Thyroid gland (tissue), 4 donors: ENCODE measurements around the gene MAP3K10. TPM values are rescaled to one million over a fixed set of nuclear protein-coding genes. Genes with fewer than 3 reads are reported as not detected.

Source experiments
- DNase-seq, 2 donors: peaks; one replicate each; pipeline ENCODE4 v3.0.0-alpha.2; 2019
- H3K27ac ChIP-seq, 3 donors: fragments of 200-600 bp; sonication (generic); 1 replicate in 2 of 3; 2 replicates in 1 of 3; pipeline ENCODE4 v1.5.1; 2016 to 2019; ENCODE audit warnings: mild to moderate bottlenecking in 1 of 3, moderate library complexity in 1 of 3
- H3K27me3 ChIP-seq: fragments of 200-600 bp; sonication (generic); one replicate; pipeline ENCODE4 v1.5.1; 2019
- H3K36me3 ChIP-seq, 2 donors: fragments of 200-600 bp; sonication (generic); one replicate each; pipeline ENCODE4 v1.5.1; 2016 to 2019
- H3K4me1 ChIP-seq, 2 donors: fragments of 200-600 bp; sonication (generic); one replicate each; pipeline ENCODE4 v1.5.1; 2017 to 2019
- H3K4me3 ChIP-seq, 3 donors: fragments of 200-600 bp; sonication (generic); replicated peaks in 1 of 3; 1 replicate in 2 of 3; 2 replicates in 1 of 3; pipeline ENCODE4 v1.5.1; 2016; ENCODE audit warnings: mild to moderate bottlenecking in 1 of 3
- H3K9me3 ChIP-seq: fragments of 200-600 bp; sonication (generic); one replicate; pipeline ENCODE4 v1.5.1; 2017
- CTCF ChIP-seq, 6 experiments: fragments of 200-600 bp in 3 of 6; fragments of 450-650 bp in 3 of 6; sonication (generic) in 3 of 6; IDR thresholded peaks; one replicate each; pipeline ENCODE4 v1.5.1; 2016 to 2019; ENCODE audit warnings: antibody characterized with exemption in 6 of 6, mild to moderate bottlenecking in 2 of 6, inconsistent platforms in 1 of 6, moderate library complexity in 1 of 6
- POLR2A ChIP-seq, 2 donors: fragments of 450-650 bp; IDR thresholded peaks; one replicate each; pipeline ENCODE4 v1.6.1; 2017; ENCODE audit warnings: antibody characterized with exemption in 2 of 2, mild to moderate bottlenecking in 2 of 2, moderate library complexity in 1 of 2
- WGBS, 2 donors: methylation state at CpG; one replicate each; pipeline ENCODE4 v1.1.5; 2017; 5-methylcytosine and 5-hydroxymethylcytosine counted together
- intact Hi-C: fragments of 100-400 bp; cut with DNase I; formaldehyde crosslinking; loops from one replicate; pipeline ENCODE4 v1.15.1; 2023
- total RNA-seq, 4 donors: library from RNA; depleted of rRNA; stranded (reverse); fragments of >200 nt; gene quantifications; one replicate each; pipeline ENCODE4 v1.2.3, GENCODE V29; 2016

The MAP3K10 gene
- total RNA-seq, 4 donors from 2014 or later, result 9.1 to 19.6 (median 15.9) TPM

GRCh38 chr19:40175820-40176219 lies 15.4 kb upstream of the MAP3K10 start:
- Histone ChIP-seq H3K36me3 (no peaks in the 10 kb centered on the region), H3K4me1 (no peaks in the 10 kb centered on the region), H3K27ac (no peak overlapping the region), H3K27me3 (no peaks in the 10 kb centered on the region), H3K4me3 (no peak overlapping the region), H3K9me3 (no peaks in the 10 kb centered on the region)
- TF ChIP-seq POLR2A (IDR thresholded peaks at IDR 0.05) (no peak), CTCF (IDR thresholded peaks at IDR 0.05) (no peak)
- DNase-seq, result no peak
- intact Hi-C loops, result no loop called here
- 71 to 76% methylated on average over 5 of the region's 5 CpGs for WGBS, 2 donors

DNA sequence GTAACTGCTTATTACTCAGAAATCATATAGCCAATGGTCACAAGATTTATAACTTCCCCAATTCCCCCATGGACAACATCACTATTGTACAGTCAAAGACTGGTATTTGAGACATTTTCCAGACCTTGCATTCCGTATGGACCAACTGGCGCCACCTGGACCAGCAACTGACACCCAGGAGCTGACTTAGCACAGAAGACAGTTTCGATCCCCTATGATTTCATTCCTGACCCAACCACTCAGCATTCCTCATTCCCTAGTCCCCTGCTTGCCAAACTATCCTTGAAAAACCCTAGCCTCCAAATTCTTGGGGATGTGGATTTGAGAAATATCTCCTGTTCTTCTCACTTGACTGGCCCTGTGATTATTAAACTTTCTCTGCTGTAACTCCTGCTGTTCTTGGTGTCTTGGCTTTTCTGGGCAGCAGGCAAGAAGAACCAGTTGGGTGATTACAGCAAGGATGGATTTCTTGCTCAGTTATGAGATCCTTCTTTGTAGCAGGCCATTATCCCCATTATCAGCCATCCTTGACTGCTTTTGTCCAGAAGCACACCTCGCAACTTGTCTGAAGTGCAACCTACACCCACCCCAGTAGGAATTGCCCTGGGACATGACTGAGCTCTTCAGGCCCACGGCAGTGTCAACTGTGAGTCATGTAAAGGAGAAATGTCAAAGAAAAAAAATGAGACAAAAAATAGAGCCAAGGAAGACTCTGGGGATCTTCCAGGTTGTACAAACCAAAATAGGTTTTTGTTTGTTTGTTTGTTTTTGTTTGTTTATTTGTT lies 13.7 kb upstream of the MAP3K10 start:
- intact Hi-C loops, result no loop called here

DNA sequence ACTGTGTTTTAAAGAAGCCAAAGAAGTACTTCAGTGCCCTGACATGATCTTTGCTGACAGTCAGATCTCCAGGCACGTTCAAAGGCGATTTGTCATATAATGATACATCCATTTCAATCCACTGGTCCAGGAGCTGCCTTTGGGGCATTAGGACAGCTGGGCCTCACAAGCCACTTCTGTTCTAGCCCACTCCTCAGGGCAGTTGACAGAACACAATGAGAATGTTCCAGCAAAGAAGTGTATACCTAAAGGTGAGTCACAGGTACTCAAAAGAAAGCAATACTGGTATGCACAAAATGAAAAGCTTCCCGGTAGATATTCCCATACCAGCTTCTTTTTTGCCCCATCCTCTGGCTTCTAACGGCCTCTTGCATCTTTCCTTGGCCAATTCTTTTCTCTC lies 12.5 kb upstream of the MAP3K10 start:
- DNase-seq, result no peak
- H3K27ac ChIP-seq, result no peak overlapping the region
- H3K4me1 ChIP-seq, result no peaks in the 10 kb centered on the region
- WGBS, 2 donors, result 84 to 87% methylated on average over 4 of the region's 4 CpGs
- no peak overlapping the region for H3K4me3 ChIP-seq
- no peaks in the 10 kb centered on the region for H3K36me3 ChIP-seq
- TF ChIP-seq POLR2A (IDR thresholded peaks at IDR 0.05) (no peak), CTCF (IDR thresholded peaks at IDR 0.05) (no peak)
- H3K9me3 ChIP-seq, result no peaks in the 10 kb centered on the region
- H3K27me3 ChIP-seq, result no peaks in the 10 kb centered on the region
- intact Hi-C loops, result no loop called here

More for the DNA sequence above, 13.7 kb upstream of the MAP3K10 start:
- no peak overlapping the region for H3K4me3 ChIP-seq
- DNase-seq, result no peak
- no peak overlapping the region for H3K27ac ChIP-seq
- TF ChIP-seq POLR2A (IDR thresholded peaks at IDR 0.05) (no peak), CTCF (IDR thresholded peaks at IDR 0.05) (no peak)
- H3K36me3 ChIP-seq, result no peaks in the 10 kb centered on the region
- WGBS, 2 donors, result 79 to 86% methylated on average over 5 of the region's 5 CpGs
- no peaks in the 10 kb centered on the region for H3K9me3 ChIP-seq
- no peaks in the 10 kb centered on the region for H3K27me3 ChIP-seq
- H3K4me1 ChIP-seq, result no peaks in the 10 kb centered on the region

DNA sequence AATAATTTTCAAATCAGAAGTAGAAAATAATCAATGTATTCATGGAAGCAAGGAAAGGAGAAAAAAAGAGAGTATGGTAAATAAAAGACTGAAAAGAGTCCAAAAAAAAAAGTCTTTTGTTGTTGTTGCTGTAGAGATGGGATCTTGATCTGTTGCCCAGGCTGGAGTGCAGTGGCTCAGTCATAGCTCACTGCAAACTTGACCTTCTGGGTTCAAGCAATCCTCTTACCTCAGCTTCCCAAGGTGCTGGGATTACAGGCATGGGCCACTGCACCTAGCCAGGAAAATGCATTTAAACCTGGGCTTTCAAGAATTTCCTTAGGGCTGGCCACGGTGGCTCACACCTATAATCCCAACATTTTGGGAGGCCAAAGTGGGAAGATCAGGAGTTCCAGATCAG lies 7.0 kb upstream of the MAP3K10 start:
- no peak overlapping the region for H3K4me3 ChIP-seq
- no peaks in the 10 kb centered on the region for H3K9me3 ChIP-seq
- H3K27me3 ChIP-seq, result no peaks in the 10 kb centered on the region
- TF ChIP-seq POLR2A (IDR thresholded peaks at IDR 0.05) (no peak), CTCF (IDR thresholded peaks at IDR 0.05) (no peak)
- 77 to 92% methylated on average over 1 of the region's 1 CpG for WGBS, 2 donors
- no peaks in the 10 kb centered on the region for H3K4me1 ChIP-seq
- DNase-seq, result no peak
- intact Hi-C loops, result no loop called here
- H3K27ac ChIP-seq, result no peak overlapping the region
- no peaks in the 10 kb centered on the region for H3K36me3 ChIP-seq

DNA sequence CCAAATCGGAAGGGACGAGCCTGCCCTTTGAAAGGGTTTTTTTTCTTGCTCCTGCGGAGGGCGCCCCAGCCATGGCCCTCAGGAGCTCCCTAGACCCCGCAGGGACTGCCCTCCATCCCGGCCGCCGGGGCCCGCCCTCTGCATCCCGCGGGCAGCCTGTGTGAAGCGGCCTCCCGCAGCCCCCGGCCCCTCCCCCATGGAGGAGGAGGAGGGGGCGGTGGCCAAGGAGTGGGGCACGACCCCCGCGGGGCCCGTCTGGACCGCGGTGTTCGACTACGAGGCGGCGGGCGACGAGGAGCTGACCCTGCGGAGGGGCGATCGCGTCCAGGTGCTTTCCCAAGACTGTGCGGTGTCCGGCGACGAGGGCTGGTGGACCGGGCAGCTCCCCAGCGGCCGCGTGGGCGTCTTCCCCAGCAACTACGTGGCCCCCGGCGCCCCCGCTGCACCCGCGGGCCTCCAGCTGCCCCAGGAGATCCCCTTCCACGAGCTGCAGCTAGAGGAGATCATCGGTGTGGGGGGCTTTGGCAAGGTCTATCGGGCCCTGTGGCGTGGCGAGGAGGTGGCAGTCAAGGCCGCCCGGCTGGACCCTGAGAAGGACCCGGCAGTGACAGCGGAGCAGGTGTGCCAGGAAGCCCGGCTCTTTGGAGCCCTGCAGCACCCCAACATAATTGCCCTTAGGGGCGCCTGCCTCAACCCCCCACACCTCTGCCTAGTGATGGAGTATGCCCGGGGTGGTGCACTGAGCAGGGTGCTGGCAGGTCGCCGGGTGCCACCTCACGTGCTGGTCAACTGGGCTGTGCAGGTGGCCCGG lies 815 bp downstream of the MAP3K10 start:
- H3K27me3 ChIP-seq, result no peaks in the 10 kb centered on the region
- peak; percentile 24 to 29 for DNase-seq
- intact Hi-C loops, result no loop called here
- WGBS, 2 donors, result 10 to 50% methylated on average over 2 to 10 of the region's 62 CpGs
- H3K9me3 ChIP-seq, result no peaks in the 10 kb centered on the region
- TF ChIP-seq CTCF (IDR thresholded peaks at IDR 0.05) (no peak), POLR2A (IDR thresholded peaks at IDR 0.05) (no peak)
- H3K27ac ChIP-seq, result no peak overlapping the region
- H3K4me1 ChIP-seq, result peaks cover 17 to 18% of the 10 kb centered on the region in 2 donors
- H3K36me3 ChIP-seq, result no peaks in the 10 kb centered on the region
- H3K4me3 ChIP-seq, result peak overlapping the region; percentile 32 to 97 (median 43)
